NCI-H1930 (cell line): Measurements from ENCODE around the gene COL18A1.
"Not testable (repeated sequence)": the region's sequence is repeated elsewhere in the genome, so short reads cannot be mapped to it uniquely, and the experiment has no call there.

Source experiments
- DNase-seq, 2 experiments: peaks; one replicate each; lab custom pipeline; 2025; lab: John Stamatoyannopoulos, UW

The COL18A1 gene

GRCh38 chr21:45561241-45561640 is 156.3 kb downstream of the COL18A1 start:
- DNase-seq, result not testable (repeated sequence)

- no peak for DNase-seq
Observed at GRCh38 chr21:45562402-45562801, 157.4 kb downstream of the COL18A1 start.

GRCh38 chr21:45562965-45563364 is 158.0 kb downstream of the COL18A1 start:
- no peak for DNase-seq
